ENCODE measurements around the gene LRRK1.

DNA sequence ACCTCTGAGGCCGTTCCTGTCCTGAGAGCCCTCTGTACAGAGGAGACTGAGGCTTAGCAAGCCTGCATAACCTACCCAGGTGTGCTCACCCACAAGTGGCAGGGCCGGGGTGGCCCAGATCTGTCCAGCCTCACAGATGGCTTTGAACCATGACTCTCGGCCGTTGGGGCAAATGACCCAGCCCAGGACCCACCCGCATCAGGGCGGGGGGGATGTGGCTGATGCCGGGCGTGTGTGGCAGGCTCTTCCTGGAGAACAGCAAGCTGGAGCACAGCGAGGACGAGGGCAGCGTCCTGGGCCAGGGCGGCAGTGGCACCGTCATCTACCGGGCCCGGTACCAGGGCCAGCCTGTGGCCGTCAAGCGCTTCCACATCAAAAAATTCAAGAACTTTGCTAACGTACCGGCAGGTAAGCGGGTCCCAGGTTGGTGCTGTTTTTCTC is 133.5 kb downstream of the LRRK1 start:
- TF ChIP-seq, protein P1, sequence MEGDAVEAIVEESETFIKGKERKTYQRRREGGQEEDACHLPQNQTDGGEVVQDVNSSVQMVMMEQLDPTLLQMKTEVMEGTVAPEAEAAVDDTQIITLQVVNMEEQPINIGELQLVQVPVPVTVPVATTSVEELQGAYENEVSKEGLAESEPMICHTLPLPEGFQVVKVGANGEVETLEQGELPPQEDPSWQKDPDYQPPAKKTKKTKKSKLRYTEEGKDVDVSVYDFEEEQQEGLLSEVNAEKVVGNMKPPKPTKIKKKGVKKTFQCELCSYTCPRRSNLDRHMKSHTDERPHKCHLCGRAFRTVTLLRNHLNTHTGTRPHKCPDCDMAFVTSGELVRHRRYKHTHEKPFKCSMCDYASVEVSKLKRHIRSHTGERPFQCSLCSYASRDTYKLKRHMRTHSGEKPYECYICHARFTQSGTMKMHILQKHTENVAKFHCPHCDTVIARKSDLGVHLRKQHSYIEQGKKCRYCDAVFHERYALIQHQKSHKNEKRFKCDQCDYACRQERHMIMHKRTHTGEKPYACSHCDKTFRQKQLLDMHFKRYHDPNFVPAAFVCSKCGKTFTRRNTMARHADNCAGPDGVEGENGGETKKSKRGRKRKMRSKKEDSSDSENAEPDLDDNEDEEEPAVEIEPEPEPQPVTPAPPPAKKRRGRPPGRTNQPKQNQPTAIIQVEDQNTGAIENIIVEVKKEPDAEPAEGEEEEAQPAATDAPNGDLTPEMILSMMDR (conservative IDR thresholded peaks at IDR 0.05) = no peak
- no peak for TF ChIP-seq ZFX (IDR thresholded peaks at IDR 0.05)

All from C4-2B (cell line).